GM12878 (cell line): ENCODE measurements around the gene RBPJ.

Source experiments
- BHLHE40 ChIP-seq, 2 experiments: fragments of 450-650 bp in 1 of 2; IDR thresholded peaks; 2 replicates each; pipeline ENCODE4 v1.6.1; 2011 to 2017; ENCODE audit warnings: low read depth in 2 of 2, borderline replicate concordance in 1 of 2, improper control_type of control experiment in 1 of 2, low read length in 1 of 2, mild to moderate bottlenecking in 1 of 2
- CEBPB ChIP-seq, 2 experiments: fragments of 150-350 bp in 1 of 2; IDR thresholded peaks; 2 replicates each; pipeline ENCODE4 v1.6.1; 2012 to 2014; ENCODE audit warnings: low read depth in 2 of 2, low read length in 2 of 2, borderline replicate concordance in 1 of 2, inconsistent platforms in 1 of 2
- CREB1 ChIP-seq: IDR thresholded peaks from 2 replicates; pipeline ENCODE4 v1.6.1; 2012; ENCODE audit warnings: low read depth, mild to moderate bottlenecking, inconsistent platforms
- CTCF ChIP-seq, 3 experiments: IDR thresholded peaks in 2 of 3; conservative IDR thresholded peaks in 1 of 3; 2 replicates each; pipeline ENCODE4 v1.5.1; 2011; ENCODE audit warnings: low read depth in 3 of 3, low read length in 3 of 3, mild to moderate bottlenecking in 3 of 3, control low read depth in 2 of 3, moderate library complexity in 2 of 3, inconsistent platforms in 1 of 3, mixed read lengths in 1 of 3; ENCODE audit not compliant: control insufficient read depth in 2 of 3, insufficient read depth in 1 of 3; ENCODE audit errors: extremely low read depth in 1 of 3
- NFIC ChIP-seq: IDR thresholded peaks from 2 replicates; pipeline ENCODE4 v1.6.1; 2012; ENCODE audit warnings: low read depth, mild to moderate bottlenecking, inconsistent platforms, low read length, moderate library complexity
- POLR2AphosphoS5 ChIP-seq: IDR thresholded peaks from 2 replicates; pipeline ENCODE4 v1.6.1; 2011; ENCODE audit warnings: mild to moderate bottlenecking, low read length, inconsistent platforms
- RAD21 ChIP-seq: IDR thresholded peaks from 2 replicates; pipeline ENCODE4 v1.6.1; 2011; ENCODE audit warnings: mild to moderate bottlenecking, low read depth, low read length, moderate library complexity; ENCODE audit not compliant: insufficient read depth
- SIN3A ChIP-seq: IDR thresholded peaks from 2 replicates; pipeline ENCODE4 v1.6.1; 2012; ENCODE audit warnings: low read depth, low read length, improper control_type of control experiment
- ZNF217 ChIP-seq: fragments of 450-650 bp; IDR thresholded peaks from 2 replicates; pipeline ENCODE4 v1.6.1; 2017; ENCODE audit warnings: antibody characterized with exemption, mild to moderate bottlenecking
- TF ChIP-seq, protein P1 (sequence below): IDR thresholded peaks from 2 replicates; pipeline ENCODE4 v1.6.1; 2012; ENCODE audit warnings: low read length, inconsistent platforms

DNA sequence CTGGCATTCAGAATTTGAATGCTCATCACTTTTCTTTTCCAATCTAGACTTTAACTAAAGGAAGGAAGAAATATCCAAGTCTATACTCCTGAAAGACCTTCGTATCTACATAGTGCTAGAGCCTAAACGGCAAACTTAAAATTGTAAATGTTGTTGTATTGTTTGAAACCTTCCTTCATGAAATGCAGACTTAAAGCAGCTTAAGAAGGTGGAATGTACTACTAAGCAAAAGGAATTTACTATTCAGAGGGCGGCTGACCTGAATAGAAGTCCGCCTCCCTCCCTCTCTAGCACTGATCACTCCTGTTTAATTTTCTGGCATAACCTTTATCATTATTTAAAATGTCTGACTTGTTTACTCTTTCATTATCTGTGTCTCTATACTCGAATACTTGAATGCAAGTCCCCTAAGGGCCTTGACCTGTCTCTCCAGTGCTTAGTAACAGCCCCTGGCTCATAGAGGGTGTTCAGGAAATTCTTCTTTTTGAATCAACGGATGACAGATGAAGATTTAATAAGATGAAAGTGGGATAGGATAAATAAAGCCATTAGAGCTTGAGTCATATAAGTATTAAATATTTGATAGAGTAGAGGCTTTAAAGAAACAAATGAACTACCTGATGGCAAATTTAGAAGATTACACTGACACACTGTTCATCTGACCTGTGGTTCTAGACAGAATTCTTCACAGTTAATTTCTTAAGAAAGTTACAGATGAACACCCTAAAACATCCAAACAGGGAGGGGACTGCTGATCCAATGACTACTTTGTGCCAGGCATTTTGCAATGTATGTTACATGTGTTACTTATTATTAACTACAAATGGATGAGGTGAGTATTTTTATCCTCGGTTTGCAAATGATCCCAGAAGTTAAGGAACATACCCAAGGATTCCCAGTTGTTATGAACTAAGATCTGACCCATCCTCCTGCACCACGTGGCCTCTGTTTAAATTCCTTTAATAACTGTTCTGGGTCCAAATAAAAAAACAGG is 20.2 kb upstream of the RBPJ start:
- no peak for TF ChIP-seq ZNF217
- no peak for TF ChIP-seq CEBPB (IDR thresholded peaks at IDR 0.05; ENCODE audit: borderline replicate concordance in 1 of 2, low read depth in 2 of 2, low read length in 2 of 2)
- no peak for TF ChIP-seq BHLHE40 (IDR thresholded peaks at IDR 0.05; ENCODE audit: borderline replicate concordance in 1 of 2, low read depth in 2 of 2, low read length in 1 of 2)
- no peak for TF ChIP-seq NFIC
- TF ChIP-seq CTCF (IDR thresholded peaks at IDR 0.05 in 2 of 3, conservative IDR thresholded peaks at IDR 0.05 in 1 of 3; ENCODE audit: control insufficient read depth in 2 of 3, extremely low read depth in 1 of 3, insufficient read depth in 1 of 3, low read depth in 3 of 3, low read length in 3 of 3) = no peak
- no peak for TF ChIP-seq SIN3A
- TF ChIP-seq RAD21 = no peak
- TF ChIP-seq, protein P1, sequence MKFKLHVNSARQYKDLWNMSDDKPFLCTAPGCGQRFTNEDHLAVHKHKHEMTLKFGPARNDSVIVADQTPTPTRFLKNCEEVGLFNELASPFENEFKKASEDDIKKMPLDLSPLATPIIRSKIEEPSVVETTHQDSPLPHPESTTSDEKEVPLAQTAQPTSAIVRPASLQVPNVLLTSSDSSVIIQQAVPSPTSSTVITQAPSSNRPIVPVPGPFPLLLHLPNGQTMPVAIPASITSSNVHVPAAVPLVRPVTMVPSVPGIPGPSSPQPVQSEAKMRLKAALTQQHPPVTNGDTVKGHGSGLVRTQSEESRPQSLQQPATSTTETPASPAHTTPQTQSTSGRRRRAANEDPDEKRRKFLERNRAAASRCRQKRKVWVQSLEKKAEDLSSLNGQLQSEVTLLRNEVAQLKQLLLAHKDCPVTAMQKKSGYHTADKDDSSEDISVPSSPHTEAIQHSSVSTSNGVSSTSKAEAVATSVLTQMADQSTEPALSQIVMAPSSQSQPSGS = no peak
- no peak for TF ChIP-seq POLR2AphosphoS5
- TF ChIP-seq CREB1 = no peak
